Measurements from ENCODE around the gene EIF4A2. TPM values are rescaled to one million over a fixed set of nuclear protein-coding genes. Genes with fewer than 3 reads are reported as not detected.
A peak's percentile ranks its signal among the peaks of the same experiment; 100 is the strongest.
"Not testable (repeated sequence)": the region's sequence is repeated elsewhere in the genome, so short reads cannot be mapped to it uniquely, and the experiment has no call there.

Gene EIF4A2
- total and polyA plus RNA-seq, 9 of the 15 experiments (the other 6 are each of a cell fraction or from before 2014, with no cell fraction given) = 307 to 754 (median 435) TPM

DNA sequence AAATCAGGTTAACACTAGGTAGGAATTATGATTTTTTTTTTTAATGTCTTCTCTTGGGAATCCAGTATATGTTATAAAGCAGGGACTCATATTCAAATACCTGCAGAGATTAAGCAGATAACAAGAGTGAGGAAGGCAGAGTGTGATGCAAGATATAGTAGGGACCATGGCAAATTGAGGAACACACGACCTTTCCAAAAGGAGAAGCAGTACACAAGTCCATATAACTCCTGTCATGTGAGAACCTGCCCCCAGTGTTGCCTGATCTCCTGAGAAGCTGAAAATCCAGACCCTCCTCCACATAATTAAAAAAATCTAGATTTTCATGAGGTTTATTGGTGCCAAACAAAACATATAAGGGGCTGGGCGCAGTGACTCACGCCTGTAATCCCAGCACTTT is 19.3 kb downstream of the EIF4A2 start:
- whole genome bisulfite sequencing (ENCODE audit: insufficient coverage, low coverage, missing lambda C conversion rate) = 77% methylated on average over 3 of the region's 3 CpGs
- H3K9me3 ChIP-seq (replicated peaks; ENCODE audit: control insufficient read depth, insufficient read depth, low read depth, low read length) = no peaks in the 10 kb centered on the region
- H3K9me1 ChIP-seq (ENCODE audit: control insufficient read depth, insufficient read depth, low read length) = no peaks in the 10 kb centered on the region
- H3K4me2 ChIP-seq (ENCODE audit: insufficient read depth, low read length) = no peak overlapping the region
- peaks cover 50% of the 10 kb centered on the region for H3K79me2 ChIP-seq (ENCODE audit: control insufficient read depth, insufficient read depth, low read length)
- CTCF ChIA-PET (ENCODE audit: low intra/inter-chr PET ratio) = no interaction called here
- DNase-seq (ENCODE audit: extremely low read depth in 1 of 4, low spot score in 3 of 4) = no peak
- in situ Hi-C loops (cut with MboI) (no loop called here), intact Hi-C loops (cut with micrococcal nuclease) (no loop called here)
- peaks cover 4 to 15% of the 10 kb centered on the region in 2 experiments for H3K4me1 ChIP-seq (replicated peaks in 1 of 2; ENCODE audit: control insufficient read depth in 2 of 2, insufficient read depth in 2 of 2, low read length in 2 of 2)
- H3K9ac ChIP-seq (ENCODE audit: insufficient read depth in 1 of 2, low read depth in 2 of 2, low read length in 2 of 2) = no peak overlapping the region
- H3K4me3 ChIP-seq = no peak overlapping the region
- FAIRE-seq = no peak
- H3K27ac ChIP-seq (ENCODE audit: extremely low read depth, low read depth, low read length) = no peak overlapping the region
- no peaks in the 10 kb centered on the region for H3K27me3 ChIP-seq (ENCODE audit: control insufficient read depth in 2 of 2, insufficient read depth in 2 of 2, low read length in 2 of 2)
- ATAC-seq = no peak
- BruUV-seq (replicated peaks) = no TSS peak
- H4K20me1 ChIP-seq (replicated peaks; ENCODE audit: control insufficient read depth, insufficient read depth, low read length) = no peaks in the 10 kb centered on the region
- POLR2A ChIA-PET = interaction anchor here (0.6 to 2.2 kb wide), 6 partner anchors 10 to 19 kb away, joined by 3 to 12 read pairs (median 4); partner anchors contain the start of gene EIF4A2
- H3K36me3 ChIP-seq (ENCODE audit: control insufficient read depth, insufficient read depth, low read length) = peaks cover 77% of the 10 kb centered on the region
- 0 out of 2 replicates have a peak, but pooled peaks have one; percentile 12 for TF ChIP-seq RBFOX2 (IDR thresholded peaks at IDR 0.05; ENCODE audit: low read depth, low read length)
- TF ChIP-seq, protein P1, sequence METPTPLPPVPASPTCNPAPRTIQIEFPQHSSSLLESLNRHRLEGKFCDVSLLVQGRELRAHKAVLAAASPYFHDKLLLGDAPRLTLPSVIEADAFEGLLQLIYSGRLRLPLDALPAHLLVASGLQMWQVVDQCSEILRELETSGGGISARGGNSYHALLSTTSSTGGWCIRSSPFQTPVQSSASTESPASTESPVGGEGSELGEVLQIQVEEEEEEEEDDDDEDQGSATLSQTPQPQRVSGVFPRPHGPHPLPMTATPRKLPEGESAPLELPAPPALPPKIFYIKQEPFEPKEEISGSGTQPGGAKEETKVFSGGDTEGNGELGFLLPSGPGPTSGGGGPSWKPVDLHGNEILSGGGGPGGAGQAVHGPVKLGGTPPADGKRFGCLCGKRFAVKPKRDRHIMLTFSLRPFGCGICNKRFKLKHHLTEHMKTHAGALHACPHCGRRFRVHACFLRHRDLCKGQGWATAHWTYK (CRISPR knock-in tag; IDR thresholded peaks at IDR 0.05) = no peak
- no peak overlapping the region for H2AFZ ChIP-seq (ENCODE audit: low read depth, low read length)

- Histone ChIP-seq H3K79me2 (ENCODE audit: control insufficient read depth, insufficient read depth, low read length) (peaks cover 49% of the 10 kb centered on the region), H3K36me3 (ENCODE audit: control insufficient read depth, insufficient read depth, low read length) (peaks cover 70% of the 10 kb centered on the region), H3K4me1 (replicated peaks in 1 of 2; ENCODE audit: control insufficient read depth in 2 of 2, insufficient read depth in 2 of 2, low read length in 2 of 2) (peaks cover 4 to 15% of the 10 kb centered on the region in 2 experiments)
- H2AFZ ChIP-seq (ENCODE audit: low read depth, low read length); CTCF ChIA-PET (ENCODE audit: low intra/inter-chr PET ratio); H4K20me1 ChIP-seq (replicated peaks; ENCODE audit: control insufficient read depth, insufficient read depth, low read length); in situ Hi-C loops (cut with MboI); ATAC-seq; H3K9me3 ChIP-seq (replicated peaks; ENCODE audit: control insufficient read depth, insufficient read depth, low read depth, low read length); H3K4me3 ChIP-seq; DNase-seq (ENCODE audit: extremely low read depth in 1 of 4, low spot score in 3 of 4); BruUV-seq (replicated peaks); H3K4me2 ChIP-seq (ENCODE audit: insufficient read depth, low read length); intact Hi-C loops (cut with micrococcal nuclease); FAIRE-seq; H3K27ac ChIP-seq (ENCODE audit: extremely low read depth, low read depth, low read length); H3K9me1 ChIP-seq (ENCODE audit: control insufficient read depth, insufficient read depth, low read length); H3K27me3 ChIP-seq (ENCODE audit: control insufficient read depth in 2 of 2, insufficient read depth in 2 of 2, low read length in 2 of 2); H3K9ac ChIP-seq (ENCODE audit: insufficient read depth in 1 of 2, low read depth in 2 of 2, low read length in 2 of 2): not testable (repeated sequence)
- 94% methylated on average over 2 of the region's 4 CpGs for WGBS (ENCODE audit: insufficient coverage, low coverage, missing lambda C conversion rate)
- POLR2A ChIA-PET = interaction anchor here (0.6 to 2.2 kb wide), 5 partner anchors 11 to 20 kb away, joined by 3 to 12 read pairs (median 4); partner anchors contain the start of gene EIF4A2
Observed at GRCh38 chr3:186803447-186803846, 20.1 kb downstream of the EIF4A2 start.

Measured in K562 (cell line).